Dedifferentiated amniotic fluid mesenchymal stem cell (primary cell): Measurements from ENCODE around the gene SAYSD1.

Experiments used
- DNase-seq: peaks from one replicate; pipeline ENCODE4 v3.0.0-alpha.2; 2016; ENCODE audit errors: extremely low spot score

Gene SAYSD1

DNA sequence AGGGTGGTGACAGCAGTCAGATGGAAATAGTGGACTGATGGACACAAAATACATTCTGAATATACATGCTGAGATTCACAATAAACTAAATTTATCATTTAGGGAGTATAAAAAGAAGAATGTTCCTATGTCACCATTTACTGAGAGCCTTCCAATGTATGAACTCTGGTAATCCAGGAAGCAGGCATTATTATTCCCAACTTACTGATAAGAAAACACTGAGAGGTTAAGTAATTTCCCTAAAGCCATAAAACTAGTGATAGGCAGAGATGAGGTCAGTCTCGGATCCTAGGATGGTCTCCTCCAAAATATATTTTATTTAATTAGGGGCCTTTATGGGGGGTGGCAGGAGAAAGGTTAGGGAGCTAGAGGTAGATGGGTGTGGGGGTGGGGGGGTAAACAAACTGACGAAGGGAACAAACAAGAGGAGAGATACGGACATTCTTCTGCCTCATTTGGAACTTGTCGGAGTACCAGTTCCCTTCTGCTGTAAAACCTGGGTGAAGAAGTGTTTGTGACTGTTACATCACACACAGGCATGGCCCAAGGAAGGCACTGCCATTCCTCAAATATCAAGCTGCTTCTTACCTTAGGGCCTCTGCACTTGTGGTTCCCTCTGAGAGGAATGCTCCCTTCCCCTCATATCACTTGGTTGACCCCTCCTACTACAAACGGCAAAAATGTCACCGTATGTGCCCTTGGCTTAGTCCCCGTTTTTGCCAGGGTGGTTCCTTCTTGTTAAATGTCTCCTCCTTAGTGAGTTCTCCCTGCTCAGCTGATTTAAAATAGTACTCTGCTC lies 6.7 kb downstream of the SAYSD1 start:
- no peak for DNase-seq

DNA sequence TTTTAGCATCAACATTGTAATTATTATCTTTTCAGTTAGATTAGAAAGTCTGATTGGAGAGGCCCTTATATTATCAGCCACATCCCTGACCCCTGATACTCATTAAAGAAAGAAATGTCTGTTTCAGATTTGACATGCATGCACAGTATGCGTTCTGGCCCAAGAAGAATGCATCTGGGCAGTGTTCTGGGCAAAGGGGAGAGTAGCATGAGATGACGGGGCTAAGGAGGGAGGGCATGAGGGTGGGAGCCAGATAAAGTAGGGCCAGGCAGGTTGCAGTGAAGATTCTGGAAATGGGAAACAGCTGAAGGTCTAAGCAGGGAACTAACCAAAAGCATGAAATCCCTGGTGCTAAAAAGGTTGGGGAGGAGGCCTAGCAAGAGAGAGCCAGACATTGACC lies 7.3 kb downstream of the SAYSD1 start:
- DNase-seq = no peak

DNA sequence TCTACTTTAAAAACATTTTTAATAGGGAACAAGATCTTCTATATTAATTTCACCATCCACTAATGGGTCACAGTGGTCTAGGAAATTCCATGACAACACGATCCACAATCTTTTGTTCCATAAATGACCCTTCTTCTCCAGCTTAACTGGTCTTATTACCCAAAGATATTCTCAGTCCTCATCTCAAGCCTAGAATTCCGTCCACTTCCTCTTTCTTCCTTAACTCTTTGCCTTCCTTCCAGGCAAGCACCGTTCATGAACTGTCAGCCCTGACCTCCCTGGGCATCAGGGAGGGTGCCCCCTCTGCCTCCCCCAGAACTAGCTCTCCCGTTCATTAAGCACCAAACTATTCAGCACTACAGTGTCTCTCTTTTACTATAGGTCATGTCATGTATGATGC lies 8.0 kb downstream of the SAYSD1 start:
- no peak for DNase-seq

DNA sequence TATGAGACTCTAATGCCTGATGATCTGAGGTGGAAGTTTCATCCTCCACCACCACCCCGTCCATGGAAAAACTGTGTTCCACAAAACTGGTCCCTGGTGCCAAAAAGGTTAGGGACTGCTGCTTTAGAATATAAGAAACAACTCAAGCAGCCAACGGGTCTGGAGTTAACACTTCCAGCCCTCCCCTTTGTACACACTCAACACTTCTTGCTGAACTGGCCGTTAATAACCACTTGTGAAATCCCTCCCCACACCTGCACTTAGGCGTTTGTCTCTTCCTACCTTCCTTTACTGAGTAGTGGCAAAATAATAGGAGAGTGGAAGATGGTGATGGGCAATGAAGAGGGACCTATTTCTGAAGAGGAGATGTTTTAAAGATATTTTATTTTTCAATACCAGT lies 10.5 kb downstream of the SAYSD1 start:
- no peak for DNase-seq

DNA sequence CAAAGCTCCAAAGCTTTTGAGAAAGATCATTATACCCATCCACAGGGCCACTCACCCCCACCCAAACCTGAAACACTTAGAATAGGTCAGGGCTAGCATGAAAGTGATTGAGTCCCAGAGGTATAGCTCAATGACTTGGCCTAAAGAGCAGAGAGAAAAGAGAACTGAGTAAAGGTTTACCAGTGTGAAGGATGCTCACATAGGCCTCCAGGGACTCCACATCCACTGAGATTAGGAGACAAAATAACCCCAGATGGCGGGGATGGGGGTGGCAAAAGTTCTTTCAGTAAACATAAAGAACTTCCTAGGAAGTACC lies 12.2 kb downstream of the SAYSD1 start:
- DNase-seq = no peak

DNA sequence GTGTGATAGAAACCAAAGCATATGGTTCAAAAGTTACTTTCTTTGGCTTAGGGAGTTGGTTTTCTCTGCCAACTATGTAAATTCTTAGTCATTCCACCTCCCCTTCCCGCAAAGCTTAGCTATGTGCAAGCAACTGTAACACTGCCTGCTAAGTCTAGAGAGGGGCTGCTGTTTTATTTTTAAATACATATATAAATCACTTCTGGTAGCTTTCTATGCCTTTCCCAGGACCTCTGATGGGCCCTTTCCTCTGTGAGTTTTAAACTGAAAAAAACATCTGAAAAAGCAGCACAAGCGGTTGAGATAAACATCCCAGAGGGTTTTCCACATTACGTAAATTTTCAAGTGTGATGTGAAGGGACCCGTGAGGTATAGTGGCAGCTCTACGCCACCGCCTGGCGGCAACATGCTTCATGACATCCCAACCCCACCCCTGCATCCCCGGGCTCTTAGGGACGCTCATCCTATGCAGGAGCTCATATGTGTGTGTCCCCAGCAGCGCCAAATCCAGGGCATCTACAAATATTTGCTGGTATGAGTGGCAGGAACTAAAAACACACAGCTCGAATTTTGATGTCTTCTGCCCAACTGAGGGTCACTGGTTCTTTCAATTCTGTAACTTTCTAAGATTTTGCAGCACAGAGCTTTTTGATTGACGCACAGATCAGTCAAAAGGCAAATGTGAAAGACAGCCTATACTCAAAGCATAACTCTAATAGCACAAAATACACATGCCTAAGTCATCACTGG lies 12.7 kb downstream of the SAYSD1 start:
- peak; percentile 50 for DNase-seq

DNA sequence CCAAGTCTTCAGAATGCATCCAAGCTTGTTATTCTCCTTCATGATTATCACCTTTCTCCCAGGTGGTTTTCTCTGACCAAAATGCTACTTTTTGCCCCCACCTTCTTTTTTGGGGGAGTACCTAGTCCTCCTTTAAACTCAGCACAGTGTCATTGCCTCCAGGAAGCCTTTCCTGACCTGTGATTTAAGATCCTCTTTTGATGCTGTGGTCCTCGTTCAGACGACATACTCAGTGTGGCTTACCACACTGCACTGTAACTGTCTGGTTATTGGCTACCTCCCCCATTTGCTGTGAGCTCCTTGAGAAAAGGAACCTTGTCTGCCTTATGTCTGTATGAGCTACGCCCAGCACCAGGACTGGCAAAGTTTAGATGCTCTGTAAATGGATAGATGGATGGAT lies 14.6 kb downstream of the SAYSD1 start:
- DNase-seq = no peak

DNA sequence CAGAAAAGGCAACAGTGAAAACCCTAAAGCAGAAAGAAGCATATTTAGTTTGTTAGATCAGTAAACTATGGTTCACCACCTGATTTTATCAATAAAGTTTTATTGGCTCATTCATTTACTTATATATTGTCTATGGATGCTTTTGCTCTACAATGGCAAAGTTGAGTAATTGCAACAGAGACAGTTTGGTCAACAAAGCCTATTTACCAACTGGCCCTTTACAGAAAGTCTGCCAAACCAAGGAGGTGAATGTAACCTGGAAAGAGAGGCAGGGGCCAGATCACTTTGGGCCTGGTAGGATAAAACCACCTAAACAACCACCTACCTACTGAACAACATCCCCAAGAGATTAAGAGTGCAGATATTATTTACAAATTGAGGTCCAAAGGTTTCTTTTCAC lies 19.4 kb downstream of the SAYSD1 start:
- DNase-seq = no peak

DNA sequence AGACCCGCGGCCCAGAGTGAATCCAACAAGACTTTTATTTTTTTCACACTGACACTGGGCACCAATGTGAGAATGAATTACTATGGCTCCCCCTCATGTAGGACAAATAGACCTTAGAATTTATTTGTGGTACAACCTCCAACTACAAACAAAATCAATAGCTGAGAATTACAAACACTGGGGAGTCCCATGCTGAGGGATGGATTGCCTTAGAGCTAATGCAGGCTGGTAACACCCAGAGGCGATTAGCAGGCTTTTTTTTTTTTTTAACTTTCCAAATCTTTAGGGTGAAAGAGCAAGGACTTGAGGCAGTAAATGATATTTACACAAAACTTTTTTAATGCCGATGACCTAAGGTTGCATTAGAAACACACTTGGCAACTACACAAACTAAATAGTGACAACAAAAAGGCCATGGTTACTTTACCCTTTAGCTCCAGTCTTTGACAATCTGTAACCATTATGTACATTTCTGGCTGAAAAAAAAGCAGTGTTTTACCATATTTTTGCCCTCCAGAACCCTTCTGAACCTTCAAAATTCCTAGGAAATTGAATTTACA lies 21.8 kb downstream of the SAYSD1 start:
- no peak for DNase-seq

DNA sequence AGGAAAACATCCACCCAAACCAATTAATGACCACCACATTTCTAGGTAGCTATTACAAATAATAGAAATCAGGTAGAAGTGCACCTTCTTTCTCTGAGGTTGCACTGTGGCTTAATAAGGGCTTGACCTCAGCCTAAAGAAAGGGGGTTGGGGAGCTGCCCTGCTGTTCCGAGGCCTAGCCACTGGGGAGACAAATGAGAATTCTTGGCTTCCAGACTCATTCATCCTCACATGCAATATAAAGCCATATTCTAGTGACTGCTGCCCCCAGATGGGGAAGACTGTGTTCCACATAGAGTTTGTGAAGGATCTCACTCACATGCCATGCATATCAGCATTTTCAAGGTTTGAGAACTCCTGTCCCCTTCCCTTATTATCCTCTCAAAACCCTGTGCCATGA lies 22.9 kb downstream of the SAYSD1 start:
- no peak for DNase-seq

DNA sequence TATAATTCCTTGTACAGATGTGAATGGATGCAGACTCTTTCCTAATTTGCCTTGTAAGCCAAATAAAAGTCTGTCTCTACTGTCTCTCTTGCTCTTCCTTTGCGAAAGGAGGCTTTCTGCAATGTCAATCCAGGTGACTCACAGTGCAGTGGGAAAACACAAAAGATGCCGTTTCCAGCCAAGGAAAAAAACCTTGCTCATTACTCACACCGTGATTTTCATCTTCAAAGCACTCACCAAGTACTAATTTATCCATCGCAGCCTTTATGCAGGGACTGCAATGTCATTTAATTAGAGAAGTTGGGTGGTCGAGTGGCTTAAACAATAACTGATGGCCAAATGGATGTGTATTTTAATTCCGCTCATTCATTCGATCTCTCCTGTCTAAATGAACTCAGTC lies 23.8 kb downstream of the SAYSD1 start:
- no peak for DNase-seq

DNA sequence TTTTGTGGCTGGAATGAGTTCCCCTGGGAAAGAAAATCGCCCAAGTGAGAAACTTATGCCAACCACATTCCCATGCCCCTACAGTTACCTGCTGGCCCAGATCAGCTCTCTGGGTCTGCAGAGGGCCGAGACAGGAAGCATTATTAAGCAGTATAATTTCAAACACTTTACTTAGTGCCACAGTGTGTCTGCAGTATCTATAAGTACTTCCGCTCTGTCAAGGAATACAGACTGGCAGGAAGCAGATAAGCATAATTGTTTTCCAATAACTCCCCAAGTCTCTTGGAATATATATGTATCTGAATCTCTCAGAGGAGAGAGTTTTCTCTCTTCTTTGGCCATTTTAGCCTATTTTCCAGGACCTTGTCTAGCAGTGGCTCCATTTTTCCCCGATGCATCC lies 24.9 kb downstream of the SAYSD1 start:
- DNase-seq = no peak

DNA sequence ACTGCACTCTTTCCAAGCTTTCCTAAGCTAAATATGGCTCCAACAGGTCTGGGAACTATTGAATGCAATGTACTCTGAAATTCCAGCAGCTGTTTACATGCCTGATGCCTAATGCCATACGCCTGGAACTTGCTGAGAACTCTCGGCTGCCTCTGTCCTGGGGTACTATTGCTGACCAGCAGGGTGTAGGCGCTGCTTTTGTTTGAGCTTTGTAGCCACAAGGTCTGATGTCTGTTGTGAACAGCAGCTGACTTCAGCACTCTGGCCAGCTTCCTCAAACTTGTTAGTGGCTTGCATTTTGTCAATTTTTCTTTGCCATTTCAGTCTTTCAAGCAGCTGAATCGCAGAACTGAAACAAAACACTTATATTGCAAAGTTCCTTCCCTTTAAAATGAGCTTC lies 26.7 kb downstream of the SAYSD1 start:
- DNase-seq = peak; percentile 29

DNA sequence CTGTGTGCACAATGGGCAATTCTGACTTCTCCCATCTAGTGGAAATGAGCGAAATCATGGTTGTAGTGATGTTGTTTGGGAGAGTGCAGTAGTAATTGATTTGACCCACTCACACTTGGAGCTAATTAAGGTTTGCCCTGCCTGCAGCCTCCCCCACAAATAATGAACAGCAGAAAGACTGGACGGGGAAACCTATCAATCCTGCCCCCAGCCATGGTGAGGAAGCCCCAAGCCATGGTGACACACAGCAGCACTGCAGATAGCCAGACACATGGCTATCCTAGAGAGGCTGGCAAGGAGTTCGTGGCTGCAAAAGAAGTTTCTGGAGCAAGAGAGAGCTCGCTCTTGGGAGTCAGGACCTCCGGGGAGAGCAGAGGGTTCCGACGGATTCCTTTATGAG lies 27.8 kb downstream of the SAYSD1 start:
- DNase-seq = no peak

DNA sequence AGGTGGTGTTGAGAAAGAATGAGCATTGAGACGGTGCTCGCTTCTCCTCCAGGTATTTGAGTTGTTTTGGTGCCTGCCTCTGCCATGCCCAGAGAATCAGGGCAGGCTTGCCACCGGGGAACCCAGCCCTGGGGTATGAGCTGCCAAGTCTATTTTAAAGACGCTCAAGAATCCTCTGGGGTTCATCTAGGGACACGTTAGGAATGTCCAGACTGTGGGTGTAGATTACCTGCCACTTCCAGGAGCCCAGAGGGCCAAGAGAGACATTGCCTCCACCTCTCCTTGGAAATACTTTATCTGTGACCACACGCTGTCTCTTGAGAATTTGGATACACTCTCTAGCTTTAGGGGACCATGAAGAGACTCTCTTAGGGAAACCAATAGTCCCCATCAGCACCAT lies 28.3 kb downstream of the SAYSD1 start:
- no peak for DNase-seq

DNA sequence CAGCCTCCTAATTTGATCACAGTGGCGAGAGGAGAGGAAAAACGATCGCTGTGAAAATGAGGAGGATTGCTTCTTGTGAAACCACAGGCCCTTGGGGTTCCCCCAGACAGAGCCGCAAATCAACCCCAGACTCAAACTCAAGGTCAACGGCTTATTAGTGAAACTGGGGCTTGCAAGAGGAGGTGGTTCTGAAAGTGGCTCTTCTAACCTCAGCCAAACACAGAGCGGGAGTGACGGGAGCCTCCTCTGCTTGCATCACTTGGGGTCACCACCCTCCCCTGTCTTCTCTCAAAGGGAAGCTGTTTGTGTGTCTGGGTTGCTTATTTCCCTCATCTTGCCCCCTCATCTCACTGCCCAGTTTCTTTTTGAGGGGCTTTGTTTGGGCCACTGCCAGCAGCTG lies 28.7 kb downstream of the SAYSD1 start:
- DNase-seq = no peak

DNA sequence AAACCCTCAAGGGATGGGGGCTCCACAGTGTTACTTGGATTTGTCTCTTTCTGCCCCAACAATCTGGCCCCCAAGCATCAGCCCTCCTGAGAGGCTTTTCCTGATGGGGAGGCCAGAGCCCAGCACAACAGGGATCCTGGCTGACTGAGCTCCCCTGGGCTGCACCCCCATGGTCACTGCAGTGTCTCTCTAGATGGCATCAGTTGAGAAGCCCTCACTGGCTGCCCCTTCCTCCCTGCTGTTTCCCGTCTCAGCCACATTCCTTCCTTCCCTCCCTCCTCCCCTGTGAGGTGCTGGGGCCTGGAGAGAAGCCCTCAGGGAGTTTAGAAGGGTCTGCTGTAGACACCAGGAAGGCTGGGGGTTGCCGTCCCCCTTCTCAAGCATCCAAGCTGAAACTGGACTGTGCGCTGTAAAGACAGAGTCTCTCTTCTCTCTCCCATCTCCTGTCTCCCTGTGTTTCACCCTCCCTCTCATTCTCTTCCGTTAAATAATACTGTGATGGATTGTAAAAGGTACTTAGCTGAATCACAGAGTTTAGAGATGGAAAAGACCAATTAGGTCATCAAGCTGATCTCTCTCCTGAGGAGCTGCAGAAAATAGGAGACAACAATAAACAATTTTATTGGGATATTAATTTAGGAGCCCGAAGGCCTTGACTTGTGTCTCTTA lies 29.7 kb downstream of the SAYSD1 start:
- no peak for DNase-seq

DNA sequence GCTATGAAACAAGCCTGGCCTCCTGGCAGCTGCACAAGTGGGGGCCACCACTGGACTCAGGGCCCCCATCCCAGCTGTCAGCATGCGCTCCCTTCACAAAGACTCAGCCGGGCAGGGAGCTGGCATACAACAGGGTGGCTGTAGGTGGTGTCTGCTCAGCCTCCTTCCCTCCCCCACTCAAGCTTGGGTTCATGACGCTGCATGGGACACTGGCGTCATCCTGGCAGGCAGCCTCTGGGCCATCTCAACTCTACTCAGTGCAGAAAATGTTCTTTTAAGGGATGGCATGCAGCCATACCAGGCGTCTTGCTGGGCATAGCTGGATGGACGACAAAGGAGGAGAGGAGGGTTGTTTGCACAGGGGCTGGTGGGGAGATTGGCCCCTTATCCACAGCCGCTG lies 30.5 kb downstream of the SAYSD1 start:
- DNase-seq = no peak

DNA sequence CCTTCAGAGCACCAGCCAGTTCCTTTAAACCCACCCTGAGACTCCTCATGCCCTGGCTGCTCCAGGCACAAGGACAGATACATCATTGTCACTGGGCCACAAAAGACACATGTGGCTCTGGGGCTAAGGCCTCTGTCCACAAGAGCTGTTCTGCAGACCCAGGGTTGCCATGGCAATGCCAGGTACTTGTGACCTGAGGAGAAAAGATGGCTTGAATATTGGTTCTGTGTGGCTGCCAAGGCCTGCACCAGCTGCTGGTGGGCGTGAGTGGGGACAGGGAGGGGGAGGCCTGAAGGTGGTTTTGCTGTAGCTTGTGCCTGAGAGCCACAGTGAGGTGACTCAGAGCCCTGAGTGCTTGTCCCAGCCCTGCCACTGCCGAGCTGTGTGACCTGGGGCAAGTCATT lies 31.8 kb downstream of the SAYSD1 start:
- no peak for DNase-seq

DNA sequence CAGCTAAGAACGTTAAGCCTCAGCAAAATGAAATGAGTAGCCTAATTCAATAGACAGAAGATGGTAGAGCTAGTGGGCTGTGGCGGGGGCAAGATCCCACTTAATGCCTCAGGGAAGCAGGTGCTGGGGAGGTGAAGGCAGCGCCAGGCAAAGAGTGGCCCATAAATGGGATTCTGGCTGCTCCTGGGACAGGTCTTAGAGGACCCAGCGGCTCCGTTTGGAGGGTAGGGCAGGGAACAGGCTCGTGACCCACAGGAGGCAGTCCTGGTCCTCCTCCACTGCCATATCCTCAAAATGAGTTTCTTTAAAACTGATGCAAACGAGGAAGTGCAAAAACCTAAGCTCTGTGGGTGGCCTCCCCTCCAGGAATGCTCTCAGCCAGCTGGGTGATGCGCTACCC lies 32.7 kb downstream of the SAYSD1 start:
- no peak for DNase-seq

DNA sequence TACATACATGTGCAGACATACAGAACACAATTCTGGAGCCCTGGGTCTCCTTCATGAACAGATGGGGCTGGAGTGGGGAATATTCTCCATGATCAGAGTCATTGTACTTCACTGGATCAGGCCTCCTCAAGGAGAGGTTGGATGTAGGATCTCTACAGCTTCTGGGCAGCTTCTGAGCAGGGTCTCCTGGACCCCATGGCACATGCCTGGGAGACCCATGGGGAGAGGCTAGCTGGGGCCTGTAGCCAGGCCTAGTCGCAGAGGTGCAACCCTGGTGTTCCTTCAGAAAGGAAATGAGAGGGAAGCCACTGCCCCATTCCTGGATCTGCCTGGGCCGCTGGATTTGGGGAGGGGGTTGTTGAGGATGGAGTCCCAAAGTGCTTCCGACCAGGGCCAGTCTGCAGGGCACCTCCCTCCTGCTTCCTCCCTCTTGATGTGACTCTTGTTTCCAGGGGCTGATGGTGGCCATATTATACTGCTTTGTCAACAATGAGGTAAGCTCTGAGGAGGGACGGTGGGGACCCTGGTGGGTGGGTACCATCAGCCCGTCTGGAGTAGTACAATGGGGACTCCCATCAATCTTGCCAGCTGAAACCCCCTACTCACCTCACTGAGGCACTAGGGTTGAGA lies 34.6 kb downstream of the SAYSD1 start:
- DNase-seq = no peak
